ENCODE data around the gene GPR157. TPM values are rescaled to one million over a fixed set of nuclear protein-coding genes. Genes with fewer than 3 reads are reported as not detected.
"Not testable (repeated sequence)": the region's sequence is repeated elsewhere in the genome, so short reads cannot be mapped to it uniquely, and the experiment has no call there.

Gene GPR157
- total RNA-seq, 4 donors from 2014 or later = 3.3 to 208 (median 10.4) TPM

DNA sequence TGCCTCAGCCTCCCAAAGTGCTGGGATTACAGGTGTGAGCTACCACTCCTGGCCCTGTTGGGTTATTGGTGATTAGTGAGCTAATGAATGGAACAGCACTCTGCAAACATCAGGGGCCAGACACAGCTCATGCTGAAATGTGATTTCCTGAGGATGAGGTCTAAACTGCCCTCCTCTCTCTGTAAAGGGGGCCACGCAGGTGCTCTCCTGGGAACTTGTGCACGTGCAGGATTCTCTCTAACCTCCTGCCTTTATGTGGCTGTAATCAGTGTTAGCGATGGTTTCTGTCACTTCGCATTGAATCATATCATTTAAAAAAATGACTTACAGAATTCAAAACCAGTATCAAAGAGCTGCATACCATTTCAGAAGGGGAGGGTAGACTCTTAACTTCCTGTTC lies 3.6 kb downstream of the GPR157 start:
- H3K36me3 ChIP-seq = no peaks in the 10 kb centered on the region
- TF ChIP-seq POLR2A (IDR thresholded peaks at IDR 0.05) = no peak
- TF ChIP-seq, protein P1, sequence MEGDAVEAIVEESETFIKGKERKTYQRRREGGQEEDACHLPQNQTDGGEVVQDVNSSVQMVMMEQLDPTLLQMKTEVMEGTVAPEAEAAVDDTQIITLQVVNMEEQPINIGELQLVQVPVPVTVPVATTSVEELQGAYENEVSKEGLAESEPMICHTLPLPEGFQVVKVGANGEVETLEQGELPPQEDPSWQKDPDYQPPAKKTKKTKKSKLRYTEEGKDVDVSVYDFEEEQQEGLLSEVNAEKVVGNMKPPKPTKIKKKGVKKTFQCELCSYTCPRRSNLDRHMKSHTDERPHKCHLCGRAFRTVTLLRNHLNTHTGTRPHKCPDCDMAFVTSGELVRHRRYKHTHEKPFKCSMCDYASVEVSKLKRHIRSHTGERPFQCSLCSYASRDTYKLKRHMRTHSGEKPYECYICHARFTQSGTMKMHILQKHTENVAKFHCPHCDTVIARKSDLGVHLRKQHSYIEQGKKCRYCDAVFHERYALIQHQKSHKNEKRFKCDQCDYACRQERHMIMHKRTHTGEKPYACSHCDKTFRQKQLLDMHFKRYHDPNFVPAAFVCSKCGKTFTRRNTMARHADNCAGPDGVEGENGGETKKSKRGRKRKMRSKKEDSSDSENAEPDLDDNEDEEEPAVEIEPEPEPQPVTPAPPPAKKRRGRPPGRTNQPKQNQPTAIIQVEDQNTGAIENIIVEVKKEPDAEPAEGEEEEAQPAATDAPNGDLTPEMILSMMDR (IDR thresholded peaks at IDR 0.05) = no peak
- DNase-seq = no peak
- no peak overlapping the region for H3K27ac ChIP-seq
- no peak overlapping the region for H3K4me3 ChIP-seq
- peaks cover 0 to 28% (median 11%) of the 10 kb centered on the region in 4 donors for H3K4me1 ChIP-seq
- H3K27me3 ChIP-seq = no peaks in the 10 kb centered on the region
- no peaks in the 10 kb centered on the region for H3K9me3 ChIP-seq

DNA sequence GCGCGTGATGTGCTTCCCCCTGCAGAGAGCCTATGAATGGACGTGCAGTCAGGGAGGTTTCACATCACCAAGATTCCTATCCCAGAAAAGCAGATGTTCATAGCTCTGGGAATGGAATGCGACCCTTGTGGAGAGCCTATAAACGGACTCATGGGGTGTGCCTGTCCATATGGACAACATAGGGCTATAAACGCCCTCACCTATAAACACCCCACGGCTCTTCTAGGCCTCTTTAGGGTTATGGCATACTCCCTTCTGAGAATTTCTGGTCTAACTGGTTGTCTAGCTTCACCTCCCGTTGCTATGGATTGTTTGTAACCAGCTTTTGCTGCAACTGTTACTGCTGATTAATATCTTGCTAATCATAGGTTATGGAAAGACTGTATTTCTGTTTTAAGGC lies 4.5 kb downstream of the GPR157 start:
- H3K27me3 ChIP-seq, H3K27ac ChIP-seq, H3K4me3 ChIP-seq, H3K9me3 ChIP-seq, H3K36me3 ChIP-seq, DNase-seq: not testable (repeated sequence)
- peaks cover 0 to 19% (median 11%) of the 10 kb centered on the region in 4 donors for H3K4me1 ChIP-seq

DNA sequence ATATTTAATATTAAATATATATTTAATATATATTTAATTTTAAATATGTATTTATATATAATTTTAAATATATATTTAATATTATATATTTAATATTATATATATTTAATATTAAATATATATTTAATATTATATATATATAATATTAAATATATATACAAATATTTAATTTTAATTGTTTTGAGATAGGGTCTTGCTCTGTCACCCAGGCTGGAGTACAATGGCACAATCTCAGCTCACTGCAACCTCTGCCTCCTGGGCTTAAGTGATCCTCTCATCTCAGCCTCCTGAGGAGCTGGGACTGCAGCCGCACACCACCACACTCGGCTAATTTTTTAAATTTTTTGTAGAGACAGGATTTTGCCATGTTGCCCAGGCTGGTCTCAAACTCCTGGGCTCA lies 5.2 kb downstream of the GPR157 start:
- H3K36me3 ChIP-seq, H3K4me3 ChIP-seq, H3K27ac ChIP-seq, DNase-seq, H3K9me3 ChIP-seq, H3K27me3 ChIP-seq: not testable (repeated sequence)
- H3K4me1 ChIP-seq = peaks cover 0 to 19% (median 11%) of the 10 kb centered on the region in 4 donors

DNA sequence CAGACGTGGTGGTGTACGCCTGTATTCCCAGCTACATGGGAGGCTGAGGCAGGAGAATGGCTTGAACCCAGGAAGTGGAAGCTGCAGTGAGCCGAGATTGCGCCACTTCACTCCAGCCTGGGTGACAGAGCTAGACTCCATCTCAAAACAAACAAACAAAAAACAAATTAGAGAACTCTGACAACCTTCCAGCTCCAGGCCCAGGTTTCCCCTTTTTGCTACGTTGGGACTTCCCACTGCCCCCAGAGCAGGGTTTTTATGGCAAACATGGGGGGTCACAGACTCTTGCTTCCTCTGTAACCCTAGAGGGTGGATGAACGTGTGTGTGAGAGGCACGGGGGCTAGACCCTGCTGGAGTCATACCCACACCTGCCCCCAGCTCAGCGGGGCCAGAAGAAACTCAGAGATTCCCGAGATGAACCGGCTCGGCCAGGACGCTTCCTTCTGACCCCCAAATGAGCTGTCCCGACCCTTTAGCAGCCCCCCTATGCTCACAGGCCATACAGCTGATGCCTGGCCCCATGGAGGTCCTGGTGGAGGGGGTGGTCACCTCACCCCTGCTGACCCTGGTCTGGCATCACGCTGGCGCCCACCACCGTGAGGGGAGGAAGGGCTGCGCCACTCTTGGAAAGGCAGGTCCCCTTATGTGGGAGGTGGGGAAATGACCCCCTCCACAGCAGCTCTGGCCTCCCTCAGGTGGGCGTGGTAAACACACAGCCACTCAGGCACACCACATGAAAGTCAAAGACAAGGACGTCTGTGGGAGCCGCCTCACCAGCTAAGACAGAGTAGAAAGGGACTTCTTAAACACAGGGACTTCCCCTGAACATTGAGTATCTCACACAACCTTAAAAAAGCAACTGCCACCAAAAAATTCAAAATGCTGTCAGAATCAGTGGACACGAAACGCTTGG lies 7.1 kb downstream of the GPR157 start:
- no peaks in the 10 kb centered on the region for H3K27me3 ChIP-seq
- DNase-seq = no peak
- H3K27ac ChIP-seq = no peak overlapping the region
- H3K9me3 ChIP-seq = no peaks in the 10 kb centered on the region
- peaks cover 0 to 5% (median under 1%) of the 10 kb centered on the region in 4 donors for H3K4me1 ChIP-seq
- no peak overlapping the region for H3K4me3 ChIP-seq
- no peaks in the 10 kb centered on the region for H3K36me3 ChIP-seq
- TF ChIP-seq POLR2A (IDR thresholded peaks at IDR 0.05) = no peak
- TF ChIP-seq, protein P1 (IDR thresholded peaks at IDR 0.05) = no peak

DNA sequence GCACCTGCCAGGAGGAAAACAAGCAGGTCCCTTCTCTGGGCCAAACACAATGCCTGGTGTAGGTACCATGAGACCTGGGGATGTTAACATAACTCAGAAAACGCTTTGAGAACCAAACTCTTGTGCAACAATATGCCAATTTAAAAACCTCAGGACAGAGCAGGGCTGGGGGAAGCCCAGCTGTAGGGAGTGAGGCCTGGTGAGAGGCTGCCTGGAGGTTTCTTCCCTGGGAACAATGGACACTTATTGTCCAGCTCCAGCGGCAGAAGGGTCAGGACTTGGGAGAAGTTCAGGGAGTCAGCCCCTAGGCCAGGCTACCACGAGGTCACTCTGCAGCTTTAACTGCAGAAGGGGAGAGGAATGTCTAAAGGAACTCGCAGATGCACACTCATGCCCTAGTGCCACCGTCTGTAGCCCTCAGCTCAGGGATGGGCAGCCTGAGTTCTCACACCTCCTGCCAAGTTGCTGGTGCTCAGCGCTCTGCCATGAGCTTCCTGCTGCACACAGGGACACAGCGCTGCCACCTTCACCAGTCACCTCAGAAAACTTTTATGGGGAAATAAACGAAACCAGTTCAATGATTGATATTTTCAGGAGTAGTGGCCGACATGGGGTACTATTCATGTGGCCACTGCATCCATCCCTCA lies 8.5 kb downstream of the GPR157 start:
- Histone ChIP-seq H3K36me3 (no peaks in the 10 kb centered on the region), H3K27me3 (no peaks in the 10 kb centered on the region), H3K4me1 (peaks cover 0 to 5% (median under 1%) of the 10 kb centered on the region in 4 donors), H3K4me3 (no peak overlapping the region), H3K27ac (no peak overlapping the region), H3K9me3 (no peaks in the 10 kb centered on the region)
- TF ChIP-seq POLR2A (IDR thresholded peaks at IDR 0.05) = no peak
- TF ChIP-seq, protein P1 (IDR thresholded peaks at IDR 0.05) = no peak
- DNase-seq = no peak

DNA sequence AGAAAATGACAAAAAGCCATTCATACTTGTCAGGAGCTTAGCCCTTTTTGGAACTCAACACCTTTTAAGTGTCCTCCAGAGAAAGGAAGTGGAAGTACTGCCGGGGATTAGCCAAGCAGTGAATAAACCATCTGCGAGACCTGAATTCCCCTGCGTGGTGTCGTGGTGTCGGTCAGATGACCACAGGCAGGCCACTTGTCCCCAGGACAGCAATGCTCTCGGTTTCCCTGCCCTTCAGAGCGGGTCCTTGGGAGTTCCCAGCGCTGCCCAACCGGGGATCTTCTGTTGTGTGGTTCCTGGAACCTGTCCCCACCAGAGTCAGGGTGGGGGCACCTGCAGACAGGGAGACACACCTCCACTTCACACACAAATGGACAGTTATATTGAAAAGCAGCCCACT lies 9.2 kb downstream of the GPR157 start:
- TF ChIP-seq, protein P1 (IDR thresholded peaks at IDR 0.05) = no peak
- no peak for TF ChIP-seq POLR2A (IDR thresholded peaks at IDR 0.05)
- Histone ChIP-seq H3K4me1 (peaks cover 0 to 6% (median 2%) of the 10 kb centered on the region in 4 donors), H3K4me3 (no peak overlapping the region), H3K9me3 (no peaks in the 10 kb centered on the region), H3K27me3 (no peaks in the 10 kb centered on the region), H3K27ac (no peak overlapping the region), H3K36me3 (no peaks in the 10 kb centered on the region)
- DNase-seq = no peak

Data from Peyer's patch (tissue), 4 donors.